Activated naive CD4-positive, alpha-beta T cell treated with anti-CD3 and anti-CD28 coated beads, Interleukin-2, amount 10 ng/mL, durations not matched to agents 7 days and 5 days (primary cell): ENCODE results near the gene ABHD17A.

Source experiments
- CTCF ChIA-PET: fragments of 350-600 bp; sonication (Branson Sonifier 250); formaldehyde crosslinking; loops from one replicate; lab custom pipeline; 2021; ENCODE audit warnings: antibody characterized with exemption; lab: Charles Lee
- DNase-seq: peaks from one replicate; pipeline ENCODE4 v3.0.0-alpha.2; 2020
- H3K27ac Mint-ChIP-seq: one replicate; pipeline ENCODE4 v1.8.0; 2021; ENCODE audit warnings: mild to moderate bottlenecking, moderate library complexity, mixed read lengths
- H3K27me3 Mint-ChIP-seq: one replicate; pipeline ENCODE4 v1.8.0; 2021; ENCODE audit warnings: mild to moderate bottlenecking, mixed read lengths
- H3K36me3 Mint-ChIP-seq: one replicate; pipeline ENCODE4 v1.8.0; 2021; ENCODE audit warnings: mixed read lengths
- H3K4me1 Mint-ChIP-seq: one replicate; pipeline ENCODE4 v1.8.0; 2021; ENCODE audit warnings: mixed read lengths
- H3K4me3 Mint-ChIP-seq: one replicate; pipeline ENCODE4 v1.8.0; 2021; ENCODE audit warnings: mild to moderate bottlenecking, moderate library complexity, mixed read lengths
- H3K9me3 Mint-ChIP-seq: one replicate; pipeline ENCODE4 v1.8.0; 2021; ENCODE audit warnings: mixed read lengths

The ABHD17A gene

DNA sequence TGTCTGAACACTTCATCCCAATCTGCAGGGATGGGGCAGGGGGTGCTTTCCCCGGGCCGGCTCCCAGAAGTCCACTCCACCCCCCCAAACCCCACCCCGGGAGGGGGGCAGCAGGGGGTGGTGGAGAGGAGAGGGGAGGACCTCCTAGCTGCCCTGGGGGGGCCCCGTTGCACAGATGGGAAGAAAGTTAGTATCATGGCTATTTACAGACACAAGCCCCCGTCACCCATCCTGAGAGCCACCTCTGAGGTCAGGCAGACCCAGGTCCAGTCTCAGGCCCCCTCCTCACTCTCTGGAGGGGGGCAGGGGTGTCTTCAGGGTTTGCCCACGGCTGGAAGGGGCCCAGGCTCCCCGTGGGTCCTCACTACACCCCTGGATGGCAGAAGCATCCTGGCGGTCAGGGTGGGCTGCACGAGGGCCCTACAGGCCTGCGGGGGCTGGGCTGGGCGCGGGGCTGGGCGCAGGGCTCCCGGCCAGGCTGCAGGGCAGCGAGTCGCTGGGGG is 31.2 kb downstream of the ABHD17A start:
- no peak overlapping the region for H3K4me3 Mint-ChIP-seq
- CTCF ChIA-PET = interaction anchor here (1.0 kb wide), 1 partner anchor 234 kb away, joined by 4 read pairs; no protein-coding TSS in a partner anchor
- H3K9me3 Mint-ChIP-seq = no peaks in the 10 kb centered on the region
- peaks cover 70% of the 10 kb centered on the region for H3K4me1 Mint-ChIP-seq
- H3K27me3 Mint-ChIP-seq = no peaks in the 10 kb centered on the region
- peaks cover 3% of the 10 kb centered on the region for H3K36me3 Mint-ChIP-seq
- DNase-seq = no peak
- no peak overlapping the region for H3K27ac Mint-ChIP-seq

DNA sequence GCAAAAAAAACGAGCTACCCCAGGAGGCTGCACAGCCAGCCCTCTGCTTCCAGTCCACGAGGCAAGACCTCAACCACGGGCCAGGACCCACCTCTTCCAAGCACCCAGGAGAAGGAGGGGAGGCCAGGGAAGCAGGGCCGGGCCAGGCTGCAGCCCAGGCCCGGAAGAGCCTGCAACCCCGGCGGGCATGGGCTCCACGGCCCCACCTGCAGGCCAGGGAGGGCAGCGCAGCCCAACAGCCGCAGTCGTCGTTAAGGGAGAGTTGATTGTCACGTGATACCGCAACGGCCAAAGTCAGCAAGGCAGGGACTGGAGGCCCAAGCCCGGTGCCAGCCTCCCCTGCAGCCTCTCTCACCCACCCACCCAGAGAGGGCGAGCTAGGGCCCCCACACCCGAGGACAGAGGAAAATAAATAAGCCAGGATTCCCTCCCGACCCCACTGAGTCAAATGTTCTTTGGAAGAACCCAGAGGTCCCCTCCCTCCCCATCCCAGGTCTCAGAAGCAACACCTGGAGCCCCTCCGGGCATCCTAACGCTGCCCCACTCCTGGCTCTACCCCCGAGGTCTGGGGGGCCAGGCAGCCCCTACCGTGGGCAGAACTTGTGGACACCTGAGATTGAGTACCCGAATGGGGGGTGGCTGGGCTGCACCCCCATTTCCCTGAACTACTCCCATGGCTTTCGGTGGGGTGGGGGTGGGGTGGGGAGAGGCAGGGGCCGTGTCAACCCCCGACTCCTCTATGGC is 31.8 kb downstream of the ABHD17A start:
- H3K4me1 Mint-ChIP-seq = peaks cover 69% of the 10 kb centered on the region
- peaks cover 3% of the 10 kb centered on the region for H3K36me3 Mint-ChIP-seq
- CTCF ChIA-PET = interaction anchor here (0.6 to 1.0 kb wide), 2 partner anchors 29 to 235 kb away, joined by 3 to 4 read pairs; no protein-coding TSS in a partner anchor
- H3K4me3 Mint-ChIP-seq = peak overlapping the region; percentile 60
- H3K9me3 Mint-ChIP-seq = no peaks in the 10 kb centered on the region
- H3K27me3 Mint-ChIP-seq = no peaks in the 10 kb centered on the region
- DNase-seq = peak; percentile 90
- peak overlapping the region; percentile 92 for H3K27ac Mint-ChIP-seq

DNA sequence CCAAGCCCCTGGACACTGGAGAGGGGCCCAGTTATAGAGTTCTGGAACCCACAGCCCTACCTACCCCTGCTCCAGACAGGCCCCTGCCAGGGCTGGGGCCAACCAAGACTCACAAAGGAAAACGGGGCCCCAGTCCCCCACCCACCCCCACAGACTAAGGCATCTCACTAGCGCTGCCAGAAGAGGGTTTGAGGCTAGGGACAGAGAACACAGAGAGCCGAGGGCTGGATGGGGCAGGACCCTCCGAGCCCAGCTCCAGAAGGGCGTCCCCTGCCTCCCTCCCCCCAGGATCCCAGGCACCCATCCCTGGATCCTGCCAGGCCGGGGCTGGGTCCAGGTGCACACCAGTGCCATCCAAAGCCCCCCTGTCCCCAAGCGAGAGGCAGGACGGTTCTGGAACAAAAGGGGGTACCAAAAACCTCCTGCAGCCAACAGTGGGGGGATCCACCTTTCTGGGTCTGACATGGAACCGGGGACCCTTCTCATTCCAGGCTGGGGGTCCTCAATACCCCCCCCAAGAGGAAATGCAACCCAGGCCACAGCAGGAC is 32.6 kb downstream of the ABHD17A start:
- peaks cover 63% of the 10 kb centered on the region for H3K4me1 Mint-ChIP-seq
- no peak overlapping the region for H3K4me3 Mint-ChIP-seq
- no peaks in the 10 kb centered on the region for H3K27me3 Mint-ChIP-seq
- no peak for DNase-seq
- no peaks in the 10 kb centered on the region for H3K9me3 Mint-ChIP-seq
- CTCF ChIA-PET = interaction anchor here (0.6 to 1.5 kb wide), 2 partner anchors 14 to 30 kb away, joined by 3 to 5 read pairs; no protein-coding TSS in a partner anchor
- H3K36me3 Mint-ChIP-seq = peaks cover 3% of the 10 kb centered on the region
- peak overlapping the region; percentile 92 for H3K27ac Mint-ChIP-seq

DNA sequence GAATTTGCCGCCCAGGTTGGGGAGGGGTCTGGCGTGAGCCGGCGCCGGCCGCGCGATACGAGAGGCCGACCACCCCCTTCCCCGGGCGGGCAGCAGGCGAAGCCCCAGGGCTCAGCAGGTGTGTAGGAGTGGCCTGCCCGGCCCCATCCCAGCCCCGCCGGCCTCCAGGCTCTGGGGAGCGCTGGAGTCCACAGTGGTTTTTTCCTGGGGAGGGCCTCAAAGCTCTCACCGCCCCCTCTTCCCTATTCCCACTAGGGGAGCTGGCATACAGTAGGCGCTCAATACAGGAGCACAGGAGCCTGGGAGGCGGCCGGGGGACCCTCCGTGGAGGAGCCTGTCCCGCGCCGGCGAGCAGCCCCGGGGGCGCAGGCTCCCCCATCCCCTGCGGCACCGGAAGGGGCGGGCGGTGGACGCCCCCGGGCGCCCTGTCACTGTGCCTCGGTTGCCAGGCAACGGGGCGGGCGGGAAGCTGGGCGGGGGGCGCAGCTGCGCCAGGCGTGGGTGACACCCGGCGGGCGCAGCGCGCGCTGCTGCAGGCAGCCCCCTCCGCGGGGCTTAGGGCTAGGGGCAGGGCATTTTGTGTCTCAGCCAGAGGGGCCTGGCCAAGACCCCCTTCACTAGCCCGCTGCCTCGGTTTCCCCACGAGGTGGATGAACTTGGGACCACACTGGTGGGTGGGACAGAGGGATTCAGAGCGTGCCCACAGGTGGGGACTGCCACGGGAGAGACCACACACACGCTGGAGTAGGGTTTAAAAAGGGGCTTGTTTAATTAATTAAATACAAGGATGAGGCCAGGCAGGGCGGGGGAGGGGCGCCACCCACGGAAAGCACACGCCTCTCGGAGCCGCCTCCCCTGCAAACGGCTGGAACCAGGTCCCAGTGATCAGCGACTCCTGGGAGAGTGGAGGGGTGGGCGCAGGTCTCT is 33.4 kb downstream of the ABHD17A start:
- Mint-ChIP-seq H3K27ac (peak overlapping the region; percentile 49), H3K27me3 (no peaks in the 10 kb centered on the region), H3K4me3 (no peak overlapping the region), H3K9me3 (no peaks in the 10 kb centered on the region), H3K36me3 (peaks cover 6% of the 10 kb centered on the region), H3K4me1 (peaks cover 68% of the 10 kb centered on the region)
- CTCF ChIA-PET = interaction anchor here (0.6 to 1.5 kb wide), 2 partner anchors 13 to 947 kb away, joined by 3 to 5 read pairs; no protein-coding TSS in a partner anchor
- DNase-seq = peak; percentile 71

DNA sequence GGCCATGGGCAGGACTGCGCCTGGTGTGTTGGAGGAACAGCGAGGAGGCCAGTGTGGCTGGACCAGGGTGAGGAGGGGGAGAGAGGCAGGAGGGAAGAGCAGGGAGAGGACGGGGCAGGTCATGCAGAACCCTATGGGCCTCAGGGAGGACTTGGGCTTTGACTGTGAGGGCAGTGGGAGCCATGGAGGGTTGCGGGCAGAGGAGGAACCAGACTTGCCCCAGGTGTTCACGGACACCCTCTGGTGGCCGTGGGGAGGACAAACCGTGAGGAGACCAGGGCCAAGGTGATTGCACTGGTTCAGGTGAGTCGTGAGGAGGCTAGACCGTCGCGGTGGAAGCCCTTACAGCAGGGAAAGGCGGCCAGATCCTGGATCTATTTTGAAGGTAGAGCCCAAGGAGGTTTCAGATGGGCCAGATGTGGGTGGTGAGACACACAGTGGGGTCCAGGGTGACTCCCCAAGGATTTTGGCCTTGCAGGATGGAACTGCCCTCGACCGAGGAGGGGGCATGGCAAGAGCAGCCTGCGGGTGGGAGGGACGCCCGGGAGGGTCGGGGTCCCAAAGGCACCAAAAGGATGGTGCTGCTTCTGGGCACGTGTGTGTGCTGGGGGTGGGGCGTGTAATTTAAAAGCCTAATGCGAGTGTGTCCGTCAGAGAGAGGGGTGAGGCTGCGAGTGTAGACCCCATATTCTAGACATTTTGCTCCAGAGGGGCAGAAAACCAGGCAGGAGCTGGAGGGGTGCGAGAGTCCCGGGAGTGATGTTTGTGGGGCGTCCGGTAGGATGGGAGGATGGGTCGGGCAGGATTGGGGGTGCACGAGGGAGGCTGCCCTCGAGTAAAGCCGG is 34.3 kb downstream of the ABHD17A start:
- Mint-ChIP-seq H3K4me3 (no peak overlapping the region), H3K27me3 (no peaks in the 10 kb centered on the region), H3K4me1 (peaks cover 73% of the 10 kb centered on the region), H3K27ac (no peak overlapping the region), H3K36me3 (peaks cover 6% of the 10 kb centered on the region), H3K9me3 (no peaks in the 10 kb centered on the region)
- CTCF ChIA-PET = interaction anchor here (0.6 to 1.5 kb wide), 2 partner anchors 12 to 946 kb away, joined by 3 to 5 read pairs; no protein-coding TSS in a partner anchor
- no peak for DNase-seq

DNA sequence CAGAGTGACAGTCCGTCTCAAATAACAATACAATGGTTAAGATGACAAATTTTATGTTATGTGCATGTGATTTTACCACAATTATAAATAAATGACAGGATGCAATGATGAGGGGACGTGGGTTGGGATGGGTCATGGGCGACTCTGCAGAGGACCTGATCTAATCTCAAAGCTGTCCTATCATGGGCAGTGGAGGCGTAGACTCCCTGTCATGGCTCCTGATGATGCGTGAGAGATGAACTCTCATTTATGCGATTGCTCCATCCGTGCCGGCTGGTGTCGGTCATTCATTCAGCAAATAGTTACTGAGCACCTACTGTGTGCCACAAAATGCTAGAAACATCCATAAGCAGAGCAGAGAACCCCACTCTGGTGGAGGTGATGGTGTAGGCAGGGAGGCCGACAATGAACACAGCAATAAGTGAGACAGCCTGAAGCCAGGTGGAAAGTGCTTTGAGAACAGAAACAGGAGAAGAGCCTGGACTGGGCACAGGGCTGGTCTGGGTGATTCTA is 35.4 kb downstream of the ABHD17A start:
- Mint-ChIP-seq H3K4me1 (peaks cover 67% of the 10 kb centered on the region), H3K27ac (no peak overlapping the region), H3K27me3 (no peaks in the 10 kb centered on the region), H3K36me3 (peaks cover 9% of the 10 kb centered on the region), H3K4me3 (no peak overlapping the region), H3K9me3 (no peaks in the 10 kb centered on the region)
- no peak for DNase-seq
- CTCF ChIA-PET = interaction anchor here (0.8 to 1.2 kb wide), 3 partner anchors 10 to 37 kb away, joined by 3 to 9 read pairs (median 3); no protein-coding TSS in a partner anchor

DNA sequence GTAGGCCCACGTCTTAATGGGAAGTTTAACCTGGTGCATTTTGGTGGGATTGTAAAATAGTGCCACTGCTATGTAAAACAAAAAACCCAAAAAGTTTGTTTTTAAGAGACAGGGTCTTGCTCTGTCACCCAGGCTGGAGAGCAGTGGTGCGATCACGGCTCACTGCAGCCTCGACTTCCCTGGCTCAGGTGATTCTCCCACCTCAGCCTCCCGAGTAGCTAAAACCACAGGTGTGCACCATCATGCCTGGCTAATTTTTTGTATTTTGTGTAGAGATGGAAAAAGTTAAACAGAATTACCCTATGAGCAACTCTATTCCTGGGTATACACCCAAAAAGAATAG is 36.2 kb downstream of the ABHD17A start:
- Mint-ChIP-seq H3K9me3 (no peaks in the 10 kb centered on the region), H3K27ac (peak overlapping the region; percentile 84), H3K4me1 (peaks cover 64% of the 10 kb centered on the region), H3K27me3 (no peaks in the 10 kb centered on the region), H3K4me3 (peak overlapping the region; percentile 64), H3K36me3 (peaks cover 9% of the 10 kb centered on the region)
- no peak for DNase-seq
- CTCF ChIA-PET = interaction anchor here (0.8 to 1.2 kb wide), 5 partner anchors 11 to 214 kb away, joined by 3 to 9 read pairs (median 3); no protein-coding TSS in a partner anchor

DNA sequence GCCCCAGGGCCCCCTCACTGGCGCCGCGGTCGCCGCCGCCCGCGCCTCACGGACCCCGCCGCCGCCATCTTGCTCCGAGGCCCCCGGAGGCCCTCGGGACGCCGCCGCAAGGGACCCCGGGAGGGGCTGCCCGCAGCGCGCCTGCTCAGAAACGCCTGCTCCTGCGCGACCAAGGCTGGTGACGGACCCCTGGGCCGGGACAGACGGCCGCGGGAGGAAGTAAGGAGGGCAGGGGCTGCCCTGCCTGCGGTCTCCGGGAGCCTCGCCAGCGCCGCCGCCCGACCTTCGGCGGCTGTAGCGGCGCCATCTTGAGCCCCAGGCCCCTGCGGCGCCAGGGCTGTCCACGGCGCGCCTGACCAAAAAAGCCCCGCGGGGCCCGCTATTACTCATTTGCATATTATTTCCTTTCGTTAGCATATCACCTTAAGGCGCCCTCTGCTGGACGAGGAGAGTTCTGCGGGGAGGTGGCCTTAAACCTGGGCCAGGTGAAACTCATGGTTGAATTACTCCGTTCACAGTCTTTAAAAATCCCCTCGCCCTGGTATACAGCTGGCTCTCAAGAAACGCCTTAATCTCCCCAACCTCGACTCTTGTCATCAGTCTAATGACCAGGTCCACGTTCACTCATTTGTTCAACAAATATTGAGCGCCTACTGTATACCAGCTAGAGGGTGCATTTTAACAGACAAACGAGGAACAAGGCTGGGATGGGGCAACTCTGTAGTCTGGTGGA is 36.7 kb downstream of the ABHD17A start, which contains the start of gene REXO1:
Gene REXO1 (minus strand): TSS at position 85 of the 733 bp plus-strand sequence. CDS start 125 bp downstream, outside the sequence.
- no peaks in the 10 kb centered on the region for H3K27me3 Mint-ChIP-seq
- H3K36me3 Mint-ChIP-seq = peaks cover 9% of the 10 kb centered on the region
- peak within 1 kb of the TSS; percentile 94 for H3K27ac Mint-ChIP-seq
- peak within 1 kb of the TSS; percentile 87 for H3K4me3 Mint-ChIP-seq
- H3K9me3 Mint-ChIP-seq = no peaks in the 10 kb centered on the region
- peaks cover 65% of the 10 kb centered on the region for H3K4me1 Mint-ChIP-seq
- peak; percentile 99 for DNase-seq
- CTCF ChIA-PET = interaction anchor here (0.9 to 1.2 kb wide), 4 partner anchors 11 to 215 kb away, joined by 3 to 9 read pairs (median 4); no protein-coding TSS in a partner anchor

DNA sequence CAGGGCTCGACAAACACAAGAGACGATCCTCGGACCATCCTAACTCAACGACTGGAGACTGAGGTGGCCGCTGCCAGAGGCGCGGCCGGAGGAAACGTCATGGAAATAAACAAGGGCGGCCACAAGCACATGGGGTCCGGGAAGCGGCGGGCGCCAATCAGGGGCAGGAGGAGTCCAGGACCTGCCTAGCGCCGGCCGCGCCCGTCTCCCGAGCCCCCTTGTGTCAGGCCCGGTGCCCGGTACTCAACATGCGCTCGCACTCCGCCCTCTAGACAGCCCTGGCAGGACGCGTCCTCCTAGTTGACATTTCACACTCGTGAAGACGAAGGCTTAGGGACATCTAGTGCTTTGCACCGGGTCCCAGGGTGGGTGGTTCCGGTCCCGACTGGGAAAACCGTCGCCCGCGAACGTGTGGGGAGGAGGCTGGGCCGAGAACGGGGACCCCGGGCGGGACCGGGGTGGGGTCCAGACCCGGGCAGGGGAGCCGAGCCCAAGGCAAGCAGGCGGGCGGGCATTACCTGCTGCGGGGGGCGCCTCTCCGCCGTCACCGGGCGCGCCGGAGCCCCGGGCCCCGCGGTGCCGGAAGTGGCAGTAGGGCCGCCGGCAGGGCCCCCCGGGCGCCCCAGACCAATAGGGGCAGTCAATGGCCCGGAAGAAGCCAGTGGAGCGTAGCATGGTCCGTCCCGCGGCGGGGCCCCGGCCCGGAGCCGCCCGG is 37.5 kb downstream of the ABHD17A start:
- Mint-ChIP-seq H3K36me3 (peaks cover 7% of the 10 kb centered on the region), H3K9me3 (no peaks in the 10 kb centered on the region), H3K4me1 (peaks cover 58% of the 10 kb centered on the region), H3K27ac (peak overlapping the region; percentile 94), H3K4me3 (peak overlapping the region; percentile 87), H3K27me3 (no peaks in the 10 kb centered on the region)
- CTCF ChIA-PET = interaction anchor here (2.5 kb wide), 2 partner anchors 10 to 22 kb away, joined by 7 to 8 read pairs; no protein-coding TSS in a partner anchor
- DNase-seq = peak; percentile 61

DNA sequence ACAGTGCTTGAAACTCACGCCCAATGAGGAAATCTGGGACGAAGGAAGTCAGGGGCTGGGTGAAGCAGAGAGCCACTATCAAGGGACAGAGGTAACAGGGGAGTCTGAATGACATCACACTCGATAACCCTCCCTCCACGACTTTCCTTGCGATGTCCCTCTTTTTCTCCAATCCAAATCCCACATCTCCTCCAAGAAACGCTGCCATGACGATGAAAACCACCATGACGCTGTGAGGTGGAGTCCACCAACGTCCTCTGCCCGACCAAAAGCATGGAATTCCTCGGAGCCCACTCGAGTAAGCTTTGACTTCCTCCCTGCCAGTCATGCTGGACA is 38.0 kb downstream of the ABHD17A start:
- Mint-ChIP-seq H3K4me3 (peak overlapping the region; percentile 87), H3K9me3 (no peaks in the 10 kb centered on the region), H3K4me1 (peaks cover 52% of the 10 kb centered on the region), H3K27ac (peak overlapping the region; percentile 94), H3K27me3 (no peaks in the 10 kb centered on the region), H3K36me3 (peaks cover 7% of the 10 kb centered on the region)
- CTCF ChIA-PET = interaction anchor here (2.5 kb wide), 2 partner anchors 10 to 22 kb away, joined by 7 to 8 read pairs; no protein-coding TSS in a partner anchor
- DNase-seq = no peak

DNA sequence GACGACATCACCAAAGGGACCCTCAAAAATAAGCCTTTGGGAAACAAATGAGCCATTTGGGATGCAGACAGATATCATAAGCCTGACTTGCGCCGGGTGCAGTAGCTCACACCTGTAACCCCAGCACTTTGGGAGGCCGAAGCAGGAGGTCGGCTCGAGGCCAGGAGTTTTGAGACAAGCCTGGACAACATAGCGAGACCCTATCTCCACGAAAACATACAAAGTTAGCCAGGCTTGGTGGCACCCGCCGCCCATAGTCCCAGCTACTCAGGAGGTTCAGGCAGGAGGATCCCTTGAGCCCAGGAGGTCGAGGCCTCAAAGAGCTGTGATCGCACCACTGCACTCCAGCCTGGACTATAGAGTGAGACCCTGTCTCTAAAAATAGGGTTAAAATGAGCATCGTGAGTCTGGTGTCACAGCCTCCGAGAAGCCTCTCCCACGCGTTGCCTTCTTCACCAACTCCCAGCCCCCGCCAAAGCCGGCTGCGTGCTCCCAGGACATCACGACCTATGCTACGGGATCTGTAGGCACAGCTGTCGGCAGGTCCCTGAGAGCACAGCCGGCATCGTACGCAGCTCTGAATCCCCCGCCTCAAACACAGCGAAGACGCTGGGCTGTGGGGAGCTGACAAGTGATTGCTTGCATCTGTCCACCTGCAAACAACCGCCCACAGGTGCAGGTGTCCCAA is 38.6 kb downstream of the ABHD17A start:
- CTCF ChIA-PET = interaction anchor here (2.5 kb wide), 2 partner anchors 9 to 21 kb away, joined by 7 to 8 read pairs; no protein-coding TSS in a partner anchor
- H3K27ac Mint-ChIP-seq = peak overlapping the region; percentile 94
- H3K4me1 Mint-ChIP-seq = peaks cover 56% of the 10 kb centered on the region
- no peaks in the 10 kb centered on the region for H3K9me3 Mint-ChIP-seq
- DNase-seq = no peak
- H3K27me3 Mint-ChIP-seq = no peaks in the 10 kb centered on the region
- H3K4me3 Mint-ChIP-seq = peak overlapping the region; percentile 87
- H3K36me3 Mint-ChIP-seq = peaks cover 7% of the 10 kb centered on the region
